Mucosa of descending colon (tissue), 3 donors: Measurements from ENCODE around the gene ACACB. TPM values are rescaled to one million over a fixed set of nuclear protein-coding genes. Genes with fewer than 3 reads are reported as not detected.

Experiments used
- ATAC-seq: fragments of 200-7000 bp; cut with Tn5 transposase; one replicate; pipeline ENCODE4 v1.9.1; 2020; ENCODE audit warnings: mild to moderate bottlenecking, moderate library complexity
- DNase-seq, 3 donors: peaks; one replicate each; pipeline ENCODE4 v3.0.0-alpha.2; 2020
- H3K36me3 ChIP-seq: fragments of 200-600 bp; one replicate; pipeline ENCODE4 v1.8.0; 2021; ENCODE audit warnings: low read depth, mild to moderate bottlenecking
- H3K4me1 ChIP-seq: fragments of 200-600 bp; one replicate; pipeline ENCODE4 v1.8.0; 2021; ENCODE audit warnings: low read depth, mild to moderate bottlenecking
- H3K4me3 ChIP-seq: fragments of 200-600 bp; one replicate; pipeline ENCODE4 v1.8.0; 2021; ENCODE audit warnings: mild to moderate bottlenecking
- H3K9me3 ChIP-seq: fragments of 200-600 bp; one replicate; pipeline ENCODE4 v1.8.0; 2021; ENCODE audit warnings: mild to moderate bottlenecking
- CTCF ChIP-seq: fragments of 200-600 bp; IDR thresholded peaks from one replicate; pipeline ENCODE4 v1.8.0; 2022; ENCODE audit warnings: antibody characterized with exemption, mild to moderate bottlenecking
- intact Hi-C, 2 donors: fragments of 100-400 bp; cut with DNase I in 1 of 2; cut with micrococcal nuclease in 1 of 2; formaldehyde crosslinking; loops; one replicate each; pipeline versions ENCODE4 v1.11.0 to v1.11.1; 2022; cut with DNase I, micrococcal nuclease
- total RNA-seq, 3 donors: library from RNA; stranded (reverse); fragmentation: NEBNext Ultra II Directional in 2 of 3; extraction: Animal tissue kit (Norgen Biotek cat#: 25700) in 2 of 3; gene quantifications; one replicate each; pipeline versions ENCODE4 v1.2.1 to v1.2.4, GENCODE V29; 2021 to 2023
- donor health status: DM: no; HTN: no; CAD: no; lungs with moderate emphysema.
- donor health status: DM: no; HTN: no; CAD: no.
- donor health status: DM: no; HTN: yes; CAD: no.

Gene ACACB
- total RNA-seq, 3 donors from 2014 or later: 54.4 to 155 (median 66.3) TPM

- Histone ChIP-seq H3K4me1 (no peaks in the 10 kb centered on the region), H3K36me3 (peaks cover 4% of the 10 kb centered on the region), H3K4me3 (no peak overlapping the region), H3K9me3 (no peaks in the 10 kb centered on the region)
- intact Hi-C loops: no loop called here
- no peak for ATAC-seq
- TF ChIP-seq CTCF: no peak
- DNase-seq: no peak
Observed at GRCh38 chr12:109230193-109230592, 113.8 kb downstream of the ACACB start.

GRCh38 chr12:109232731-109233130 lies 116.3 kb downstream of the ACACB start:
- no peaks in the 10 kb centered on the region for H3K36me3 ChIP-seq
- no peak for DNase-seq
- H3K9me3 ChIP-seq: no peaks in the 10 kb centered on the region
- no peak for ATAC-seq
- H3K4me1 ChIP-seq: no peaks in the 10 kb centered on the region
- intact Hi-C loops: no loop called here
- TF ChIP-seq CTCF: no peak
- no peak overlapping the region for H3K4me3 ChIP-seq

GRCh38 chr12:109234012-109234411 lies 117.6 kb downstream of the ACACB start:
- Histone ChIP-seq H3K36me3 (no peaks in the 10 kb centered on the region), H3K9me3 (no peaks in the 10 kb centered on the region), H3K4me3 (no peak overlapping the region), H3K4me1 (no peaks in the 10 kb centered on the region)
- intact Hi-C loops: no loop called here
- ATAC-seq (no peak), DNase-seq (no peak)
- TF ChIP-seq CTCF: no peak

- DNase-seq: no peak
- intact Hi-C loops: no loop called here
- no peaks in the 10 kb centered on the region for H3K9me3 ChIP-seq
- H3K4me1 ChIP-seq: no peaks in the 10 kb centered on the region
- no peak for TF ChIP-seq CTCF
- H3K4me3 ChIP-seq: no peak overlapping the region
- ATAC-seq: no peak
- no peaks in the 10 kb centered on the region for H3K36me3 ChIP-seq
Observed at GRCh38 chr12:109236257-109236656, 119.9 kb downstream of the ACACB start.

GRCh38 chr12:109239179-109239578 lies 122.8 kb downstream of the ACACB start:
- peak; percentile 39 for ATAC-seq
- TF ChIP-seq CTCF: no peak
- DNase-seq: no peak
- Histone ChIP-seq H3K4me1 (no peaks in the 10 kb centered on the region), H3K9me3 (no peaks in the 10 kb centered on the region), H3K4me3 (no peak overlapping the region), H3K36me3 (peaks cover 11% of the 10 kb centered on the region)
- intact Hi-C loops: no loop called here

- ATAC-seq: no peak
- DNase-seq: no peak
- Histone ChIP-seq H3K4me1 (no peaks in the 10 kb centered on the region), H3K9me3 (no peaks in the 10 kb centered on the region), H3K4me3 (no peak overlapping the region), H3K36me3 (peaks cover 11% of the 10 kb centered on the region)
- intact Hi-C loops: no loop called here
- no peak for TF ChIP-seq CTCF
Observed at GRCh38 chr12:109239691-109240090, 123.3 kb downstream of the ACACB start.
